HG02981 (cell line): ENCODE measurements around the gene CLSTN2.

Experiments used
- ATAC-seq: cut with Tn5 transposase; IDR thresholded peaks from one replicate; pipeline ENCODE4 v1.9.1; 2021; ENCODE audit warnings: mild to moderate bottlenecking, moderate library complexity; ENCODE audit not compliant: unreplicated experiment

Gene CLSTN2

DNA sequence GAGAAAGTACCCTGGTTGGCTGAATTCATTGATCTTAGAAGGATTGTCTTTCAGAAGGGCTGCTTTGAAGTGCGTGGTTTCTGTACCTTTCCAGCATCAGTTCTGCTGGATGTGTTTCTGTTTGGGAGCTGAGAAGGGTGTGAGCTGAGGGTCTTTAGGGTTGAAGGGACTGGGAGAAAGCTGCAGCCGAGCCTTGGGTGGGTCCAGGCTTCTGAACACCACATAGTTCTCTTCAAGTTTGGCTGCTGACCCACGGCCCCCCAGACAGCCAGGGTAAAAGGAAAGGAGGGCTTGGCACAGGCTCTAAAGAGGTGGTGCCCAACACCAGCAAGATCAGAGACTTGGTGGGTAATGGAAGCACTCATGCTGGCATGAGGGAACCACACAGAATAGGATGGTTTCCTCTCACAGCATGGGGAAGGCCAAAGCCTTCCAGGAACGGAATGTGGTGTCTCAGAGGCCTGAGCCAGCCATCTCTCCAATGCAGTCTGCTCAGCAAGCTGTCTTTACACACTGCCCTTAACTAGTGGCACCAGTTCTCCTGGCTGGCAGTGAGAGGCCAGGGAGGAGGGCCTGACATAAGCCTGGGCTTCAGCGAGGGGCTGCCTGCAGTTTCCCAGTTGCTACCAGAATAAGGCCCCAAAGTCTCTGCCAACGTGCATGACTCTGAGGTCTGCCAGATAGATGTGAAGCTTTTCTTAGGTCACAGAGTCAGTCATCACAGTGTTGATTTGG lies 503.9 kb downstream of the CLSTN2 start:
- ATAC-seq: no peak

GRCh38 chr3:140439527-140439926 lies 504.5 kb downstream of the CLSTN2 start:
- ATAC-seq: no peak

GRCh38 chr3:140440446-140440845 lies 505.5 kb downstream of the CLSTN2 start:
- ATAC-seq: no peak

GRCh38 chr3:140441006-140441405 lies 506.0 kb downstream of the CLSTN2 start:
- no peak for ATAC-seq

DNA sequence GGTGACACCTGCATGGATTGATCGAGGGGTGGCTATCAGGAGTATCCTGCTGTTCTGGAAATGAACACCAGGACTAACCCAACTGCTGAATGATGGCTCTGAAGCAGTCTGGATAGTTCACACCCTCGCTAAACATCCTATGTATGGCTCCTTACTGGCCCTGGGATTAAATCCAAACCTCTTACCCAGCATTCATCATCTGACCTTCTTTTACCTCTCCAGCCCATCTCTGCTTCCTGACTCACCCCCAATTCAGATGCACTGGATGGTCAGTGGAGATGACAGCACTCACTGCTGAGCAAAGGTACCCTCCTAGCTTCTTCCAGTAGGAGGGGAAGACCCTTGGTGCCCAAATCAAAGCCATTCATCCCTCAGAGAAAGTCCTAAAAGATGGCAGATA lies 507.6 kb downstream of the CLSTN2 start:
- no peak for ATAC-seq

DNA sequence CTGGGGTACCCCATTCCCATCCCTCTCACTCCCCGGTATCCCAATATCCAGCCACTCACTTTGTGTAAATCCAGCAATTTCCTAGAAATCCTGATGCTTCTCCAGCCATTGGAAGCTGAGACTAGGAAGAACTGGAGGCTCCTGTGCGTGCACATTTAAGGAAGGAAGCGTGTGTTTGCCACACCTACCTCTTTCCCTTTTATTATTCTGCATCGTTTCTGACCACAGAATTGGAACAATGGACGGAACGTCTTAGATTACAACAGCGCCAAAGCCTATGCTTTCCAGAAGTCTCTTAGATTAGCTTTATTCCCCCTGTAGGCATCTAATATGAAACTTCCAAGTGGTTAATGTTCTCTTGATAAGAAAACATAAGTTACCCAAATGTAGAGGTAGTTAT lies 508.1 kb downstream of the CLSTN2 start:
- no peak for ATAC-seq

- no peak for ATAC-seq
Measured at GRCh38 chr3:140443806-140444205, 508.8 kb downstream of the CLSTN2 start.

DNA sequence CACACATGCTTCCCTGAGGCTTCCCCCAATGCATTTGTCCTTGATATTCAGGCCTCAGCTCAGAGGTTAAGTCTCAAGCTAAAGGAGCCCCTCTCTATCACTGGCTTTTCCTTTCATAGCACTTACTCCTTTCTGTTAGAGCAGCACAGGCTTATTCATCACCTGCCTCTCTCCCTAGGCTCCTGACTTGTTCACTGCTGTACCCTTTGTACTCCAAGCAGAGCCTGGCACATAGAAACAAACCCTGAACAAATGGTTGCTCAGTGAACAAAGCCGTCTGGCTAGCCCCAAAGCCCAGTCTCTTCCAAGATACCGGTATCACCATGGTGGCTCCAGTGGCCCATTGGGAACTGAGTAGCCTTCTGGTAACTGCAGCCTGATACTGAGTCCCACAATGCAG lies 511.7 kb downstream of the CLSTN2 start:
- no peak for ATAC-seq

DNA sequence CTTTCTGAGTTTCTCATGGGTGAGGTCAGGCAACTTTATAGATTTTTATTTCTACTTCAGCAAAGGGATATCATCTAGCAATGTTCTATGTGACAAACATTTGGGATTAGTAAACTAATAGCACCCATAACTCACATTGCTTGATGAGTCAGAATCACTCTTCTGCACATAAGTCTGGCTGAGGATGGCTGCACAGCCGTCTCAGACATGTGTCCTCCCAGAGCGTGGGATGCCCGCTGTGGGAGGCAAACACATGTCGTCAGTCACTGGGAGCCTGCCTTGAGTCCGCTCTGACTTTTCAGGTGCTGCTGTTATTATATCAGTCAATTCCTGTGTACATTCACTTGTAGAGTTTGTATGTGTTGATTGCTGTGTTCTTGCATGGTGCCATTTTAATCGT lies 512.2 kb downstream of the CLSTN2 start:
- ATAC-seq: no peak

DNA sequence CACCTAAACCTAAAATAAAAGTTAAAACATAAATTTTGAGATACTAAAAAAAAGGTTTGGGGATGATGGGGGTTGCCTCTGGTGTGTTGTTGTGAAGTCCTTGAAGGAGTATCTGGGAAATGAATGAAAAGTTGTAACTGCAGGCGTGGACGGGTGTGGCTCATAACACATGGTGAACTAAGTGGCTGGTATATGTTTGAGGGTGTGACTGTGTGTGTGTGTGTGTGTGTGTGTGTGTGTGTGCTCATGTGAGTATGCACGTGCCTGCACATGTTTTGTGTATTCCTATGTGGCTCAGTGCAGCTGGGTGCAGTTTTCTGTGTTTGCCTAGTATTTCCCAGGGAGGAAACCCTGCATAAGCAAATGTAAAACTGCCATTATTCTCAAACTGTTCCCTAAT lies 513.0 kb downstream of the CLSTN2 start:
- no peak for ATAC-seq

- no peak for ATAC-seq
Measured at GRCh38 chr3:140449413-140450256, 514.6 kb downstream of the CLSTN2 start.

GRCh38 chr3:140453750-140454149 lies 518.8 kb downstream of the CLSTN2 start:
- no peak for ATAC-seq

DNA sequence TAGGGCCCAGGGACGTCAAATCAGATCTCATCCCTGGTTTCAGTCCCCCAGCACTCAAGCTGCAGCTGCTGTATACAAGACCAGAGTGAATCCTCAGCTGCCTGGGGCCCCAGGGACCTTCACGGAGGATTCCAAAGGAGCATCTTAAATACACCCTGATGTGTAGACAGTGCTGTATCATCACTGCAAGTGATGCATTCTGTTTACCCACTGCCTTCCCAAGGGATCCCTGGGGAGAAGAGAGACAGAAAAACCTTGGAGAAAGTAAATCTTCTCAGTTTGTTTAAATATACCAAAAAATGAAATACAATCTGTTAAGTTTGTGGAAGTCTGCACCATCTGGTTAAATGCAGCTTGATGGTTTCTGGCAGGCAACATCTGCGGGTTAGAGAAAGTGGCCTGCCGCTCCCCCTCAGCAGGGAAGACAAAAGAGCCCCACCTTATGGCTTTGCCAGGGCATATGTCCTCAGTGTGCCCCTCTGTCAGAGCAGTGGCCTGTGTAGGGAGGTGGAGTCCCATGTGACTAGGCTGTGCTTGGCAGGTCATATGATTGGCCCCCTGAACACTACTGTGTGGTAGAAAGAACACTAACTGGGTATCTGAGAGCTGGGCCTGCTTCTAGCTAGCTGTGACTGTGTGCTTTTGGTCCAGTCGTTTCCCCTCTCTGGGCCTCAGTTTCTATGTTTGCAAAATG lies 520.7 kb downstream of the CLSTN2 start:
- no peak for ATAC-seq

- no peak for ATAC-seq
Measured at GRCh38 chr3:140456974-140457373, 522.0 kb downstream of the CLSTN2 start.

DNA sequence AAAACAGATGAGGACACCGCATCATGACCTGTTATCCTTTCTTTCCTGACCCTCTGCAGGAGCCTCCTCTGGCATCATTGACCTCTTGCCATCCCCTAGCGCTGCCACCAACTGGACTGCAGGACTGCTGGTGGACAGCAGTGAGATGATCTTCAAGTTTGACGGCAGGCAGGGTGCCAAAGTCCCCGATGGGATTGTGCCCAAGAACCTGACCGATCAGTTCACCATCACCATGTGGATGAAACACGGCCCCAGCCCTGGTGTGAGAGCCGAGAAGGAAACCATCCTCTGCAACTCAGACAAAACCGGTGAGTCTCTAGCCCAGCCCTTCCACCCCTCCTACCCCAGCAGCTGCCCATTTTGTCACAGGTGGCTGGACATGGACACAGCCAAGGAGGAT lies 524.5 kb downstream of the CLSTN2 start:
- ATAC-seq: no peak

GRCh38 chr3:140461250-140461649 lies 526.3 kb downstream of the CLSTN2 start:
- ATAC-seq: no peak

GRCh38 chr3:140463355-140463754 lies 528.4 kb downstream of the CLSTN2 start:
- no peak for ATAC-seq

DNA sequence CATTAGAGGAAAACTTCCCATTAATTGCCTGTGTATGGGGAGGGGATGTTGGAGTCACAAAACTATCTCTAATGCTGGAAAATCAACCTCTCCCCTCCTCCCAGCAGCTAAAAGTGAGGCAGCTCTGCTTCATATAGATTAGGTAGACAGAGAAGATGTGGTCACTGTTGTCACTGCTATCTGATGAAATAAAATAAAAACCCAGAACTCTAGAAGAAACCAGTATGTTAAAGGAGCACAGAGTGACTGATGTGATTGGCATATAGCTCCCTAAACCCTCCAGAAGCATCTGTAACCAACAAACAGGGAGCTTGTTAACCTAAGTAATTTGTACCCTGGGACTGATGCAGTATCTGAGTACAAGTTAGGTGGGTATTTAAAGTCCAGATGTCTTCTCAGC lies 531.0 kb downstream of the CLSTN2 start:
- ATAC-seq: no peak

DNA sequence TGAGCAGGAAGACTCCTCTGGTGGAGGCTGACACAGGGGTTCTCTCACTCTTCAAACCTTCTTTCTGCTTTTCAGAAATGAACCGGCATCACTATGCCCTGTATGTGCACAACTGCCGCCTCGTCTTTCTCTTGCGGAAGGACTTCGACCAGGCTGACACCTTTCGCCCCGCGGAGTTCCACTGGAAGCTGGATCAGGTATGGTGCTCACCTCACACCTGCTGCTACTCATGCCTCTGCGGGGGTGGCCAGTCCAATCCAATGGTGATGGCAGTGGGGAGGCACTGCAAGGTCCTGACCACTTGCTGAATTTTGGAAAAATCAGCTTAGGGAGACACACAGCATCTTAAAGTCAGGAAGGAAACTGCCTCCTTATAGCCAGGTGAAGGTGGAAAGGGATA lies 531.5 kb downstream of the CLSTN2 start:
- no peak for ATAC-seq

DNA sequence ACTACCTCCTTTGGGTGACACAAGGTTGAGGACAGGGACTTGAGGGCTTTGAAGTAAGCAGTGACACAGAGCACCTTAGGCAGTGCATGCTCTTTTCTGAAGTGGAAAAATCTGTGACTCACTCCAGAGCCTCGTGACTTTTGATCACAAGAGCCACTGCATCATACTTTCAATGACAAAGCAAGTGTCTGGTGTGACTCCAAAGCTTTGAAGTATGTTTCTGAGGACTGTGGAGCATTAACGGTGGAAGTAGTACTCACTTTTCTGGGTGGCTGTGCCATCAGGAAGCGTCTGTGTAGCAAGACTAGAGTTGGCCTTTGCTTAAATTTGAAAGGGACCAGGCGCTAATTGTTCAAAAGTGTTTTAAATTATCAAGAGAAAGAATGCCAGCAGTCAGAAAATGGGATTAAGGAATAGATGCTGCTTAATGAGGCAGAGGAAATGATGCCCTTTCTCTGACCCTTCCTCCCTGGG lies 532.2 kb downstream of the CLSTN2 start:
- no peak for ATAC-seq

- ATAC-seq: no peak
Measured at GRCh38 chr3:140467796-140468315, 532.9 kb downstream of the CLSTN2 start.
